ENCODE measurements around the gene ARPP21. TPM values are rescaled to one million over a fixed set of nuclear protein-coding genes. Genes with fewer than 3 reads are reported as not detected.
"Not testable (repeated sequence)": the region's sequence is repeated elsewhere in the genome, so short reads cannot be mapped to it uniquely, and the experiment has no call there.

ARPP21 gene
- total and polyA plus RNA-seq, 10 donors, result 0.07 to 0.39 (median 0.12) TPM; not detected in 7

DNA sequence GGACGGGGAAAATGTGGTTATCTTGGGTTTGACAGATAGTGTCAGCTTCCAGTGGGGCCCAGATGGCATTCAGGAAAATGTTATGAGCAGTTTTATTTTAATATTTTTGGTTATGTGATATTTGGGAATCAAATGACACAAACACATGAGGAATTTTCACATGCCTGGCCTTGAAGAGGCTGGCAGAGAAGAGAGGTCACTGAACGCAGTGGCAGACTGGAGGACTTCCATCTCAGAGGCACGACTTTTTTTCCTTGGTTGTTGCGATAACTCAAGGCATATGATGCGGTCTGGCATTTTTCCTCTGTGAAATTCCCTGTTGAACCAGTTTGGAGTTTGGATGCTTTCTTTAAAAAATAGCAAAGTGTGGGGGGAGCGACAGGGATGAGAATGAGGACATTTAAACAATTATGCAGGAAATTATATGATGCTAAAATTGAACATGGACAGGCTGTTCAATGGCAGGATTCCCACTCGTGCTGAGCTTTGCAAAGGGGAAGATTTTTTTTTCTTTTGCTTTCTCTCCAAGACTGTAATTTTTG is 36.9 kb upstream of the ARPP21 start:
- TF ChIP-seq POLR2A (IDR thresholded peaks at IDR 0.05) (no peak), POLR2AphosphoS5 (IDR thresholded peaks at IDR 0.05) (no peak)
- TF ChIP-seq, protein P1, sequence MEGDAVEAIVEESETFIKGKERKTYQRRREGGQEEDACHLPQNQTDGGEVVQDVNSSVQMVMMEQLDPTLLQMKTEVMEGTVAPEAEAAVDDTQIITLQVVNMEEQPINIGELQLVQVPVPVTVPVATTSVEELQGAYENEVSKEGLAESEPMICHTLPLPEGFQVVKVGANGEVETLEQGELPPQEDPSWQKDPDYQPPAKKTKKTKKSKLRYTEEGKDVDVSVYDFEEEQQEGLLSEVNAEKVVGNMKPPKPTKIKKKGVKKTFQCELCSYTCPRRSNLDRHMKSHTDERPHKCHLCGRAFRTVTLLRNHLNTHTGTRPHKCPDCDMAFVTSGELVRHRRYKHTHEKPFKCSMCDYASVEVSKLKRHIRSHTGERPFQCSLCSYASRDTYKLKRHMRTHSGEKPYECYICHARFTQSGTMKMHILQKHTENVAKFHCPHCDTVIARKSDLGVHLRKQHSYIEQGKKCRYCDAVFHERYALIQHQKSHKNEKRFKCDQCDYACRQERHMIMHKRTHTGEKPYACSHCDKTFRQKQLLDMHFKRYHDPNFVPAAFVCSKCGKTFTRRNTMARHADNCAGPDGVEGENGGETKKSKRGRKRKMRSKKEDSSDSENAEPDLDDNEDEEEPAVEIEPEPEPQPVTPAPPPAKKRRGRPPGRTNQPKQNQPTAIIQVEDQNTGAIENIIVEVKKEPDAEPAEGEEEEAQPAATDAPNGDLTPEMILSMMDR (IDR thresholded peaks at IDR 0.05 in 8 of 11, conservative IDR thresholded peaks at IDR 0.05 in 3 of 11), result no peak
- intact Hi-C loops (cut with DNase I; ENCODE audit: low total_unique reads), result no loop called here
- Histone ChIP-seq H3K4me3 (no peak overlapping the region), H3K4me1 (no peaks in the 10 kb centered on the region), H3K27me3 (replicated peaks in 1 of 7) (no peaks in the 10 kb centered on the region), H3K27ac (no peak overlapping the region), H3K9me3 (peaks cover 0 to 14% (median 0%) of the 10 kb centered on the region in 8 donors), H3K36me3 (no peaks in the 10 kb centered on the region)
- WGBS, 5 donors, result 61 to 79% (median 72%) methylated on average over 7 of the region's 7 CpGs
- DNase-seq, result no peak

DNA sequence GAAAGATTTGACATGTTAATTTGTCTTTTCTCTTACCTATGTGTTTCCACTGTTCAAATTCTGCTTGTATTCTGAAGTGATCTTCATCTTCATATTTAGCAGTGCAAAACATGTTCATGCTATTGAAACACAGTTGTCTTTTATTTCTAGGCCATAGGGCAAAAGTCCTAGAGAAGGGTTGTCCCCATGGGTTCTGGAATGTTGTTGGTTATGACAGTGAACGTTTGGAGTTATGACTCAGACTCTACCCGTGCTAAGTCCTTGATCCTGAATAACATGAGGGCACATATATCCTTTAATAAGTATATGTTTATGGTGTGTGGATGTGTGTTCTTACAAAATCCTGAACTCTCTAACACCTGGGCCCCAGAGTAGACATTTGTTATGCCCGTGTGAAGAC is 23.0 kb upstream of the ARPP21 start:
- H3K9me3 ChIP-seq, result peaks cover 0 to 6% (median 0%) of the 10 kb centered on the region in 8 donors
- no peaks in the 10 kb centered on the region for H3K4me1 ChIP-seq
- H3K27me3 ChIP-seq (replicated peaks in 1 of 7), result no peaks in the 10 kb centered on the region
- DNase-seq, result no peak
- H3K4me3 ChIP-seq, result no peak overlapping the region
- H3K27ac ChIP-seq, result no peak overlapping the region
- TF ChIP-seq POLR2A (IDR thresholded peaks at IDR 0.05) (no peak), POLR2AphosphoS5 (IDR thresholded peaks at IDR 0.05) (no peak)
- TF ChIP-seq, protein P1 (IDR thresholded peaks at IDR 0.05 in 8 of 11, conservative IDR thresholded peaks at IDR 0.05 in 3 of 11), result no peak
- H3K36me3 ChIP-seq, result no peaks in the 10 kb centered on the region
- intact Hi-C loops (cut with DNase I; ENCODE audit: low total_unique reads), result no loop called here
- WGBS, 5 donors, result 74 to 86% (median 80%) methylated on average over 3 of the region's 3 CpGs

DNA sequence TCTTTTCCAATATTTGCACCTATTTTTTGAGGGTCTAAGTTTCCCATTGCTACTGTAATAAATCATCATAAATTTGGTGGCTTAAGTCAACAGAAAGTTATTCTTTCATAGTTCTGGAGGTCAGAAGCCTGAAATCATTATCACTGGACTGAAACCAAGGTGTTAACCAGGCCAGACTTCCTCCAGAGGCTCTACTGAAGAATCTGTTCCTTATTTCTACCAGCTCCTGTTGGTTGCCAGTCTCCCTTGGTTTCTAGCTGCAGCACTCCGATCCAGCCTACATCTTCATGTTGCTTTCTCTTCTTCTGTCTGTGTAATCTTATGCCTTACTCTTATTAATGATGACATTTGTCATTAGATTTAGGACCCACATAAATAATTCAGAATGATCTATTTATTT is 22.0 kb upstream of the ARPP21 start:
- Histone ChIP-seq H3K9me3 (peaks cover 0 to 6% (median 0%) of the 10 kb centered on the region in 8 donors), H3K27me3 (replicated peaks in 1 of 7) (no peaks in the 10 kb centered on the region), H3K4me3 (no peak overlapping the region), H3K4me1 (no peaks in the 10 kb centered on the region), H3K27ac (no peak overlapping the region), H3K36me3 (no peaks in the 10 kb centered on the region)
- DNase-seq, result no peak
- WGBS, 5 donors, result 81 to 94% (median 87%) methylated on average over 1 of the region's 1 CpG
- TF ChIP-seq POLR2AphosphoS5 (IDR thresholded peaks at IDR 0.05) (no peak), POLR2A (IDR thresholded peaks at IDR 0.05) (no peak)
- TF ChIP-seq, protein P1 (IDR thresholded peaks at IDR 0.05 in 8 of 11, conservative IDR thresholded peaks at IDR 0.05 in 3 of 11), result no peak
- intact Hi-C loops (cut with DNase I; ENCODE audit: low total_unique reads), result no loop called here

DNA sequence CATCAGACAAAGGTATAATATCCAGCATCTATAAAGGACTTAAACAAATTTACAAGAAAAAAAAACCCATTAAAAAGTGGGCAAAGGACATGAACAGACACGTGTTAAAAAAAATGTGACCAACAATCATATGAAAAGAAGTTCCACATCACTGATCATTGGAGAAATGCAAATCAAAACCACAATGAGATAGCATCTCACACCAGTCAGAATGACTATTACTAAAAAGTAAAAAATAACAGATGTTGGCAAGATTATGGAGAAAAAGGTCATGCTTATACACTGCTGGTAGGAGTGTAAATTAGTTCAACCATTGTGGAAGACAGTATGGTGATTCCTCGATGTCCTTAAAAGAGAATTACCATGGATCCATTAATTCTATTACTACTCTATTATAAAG is 19.1 kb upstream of the ARPP21 start:
- H3K36me3 ChIP-seq; H3K4me1 ChIP-seq; H3K27me3 ChIP-seq (replicated peaks in 1 of 7); H3K9me3 ChIP-seq; H3K4me3 ChIP-seq; intact Hi-C loops (cut with DNase I; ENCODE audit: low total_unique reads); H3K27ac ChIP-seq; DNase-seq: not testable (repeated sequence)
- 59 to 79% (median 72%) methylated on average over 2 of the region's 2 CpGs for WGBS, 5 donors

DNA sequence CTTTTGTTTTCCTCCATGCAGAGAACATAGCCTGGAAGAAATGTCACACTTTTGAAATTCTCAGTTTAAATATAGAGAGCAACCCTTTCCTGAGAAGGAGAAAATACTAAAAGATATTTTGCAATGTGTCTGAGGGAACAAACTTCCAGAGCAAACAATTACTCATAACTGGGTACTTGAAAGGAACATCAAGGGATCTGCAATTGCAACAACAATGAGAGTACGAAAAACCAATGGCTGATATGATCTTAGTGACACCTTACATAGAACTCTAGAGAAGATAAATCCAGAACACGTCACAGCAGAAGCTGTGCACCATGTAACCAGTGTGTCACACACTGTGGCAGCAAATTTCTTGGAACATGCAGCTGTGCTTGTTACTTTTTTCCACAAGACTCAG is 14.6 kb upstream of the ARPP21 start:
- no peak for DNase-seq
- Histone ChIP-seq H3K27ac (no peak overlapping the region), H3K27me3 (replicated peaks in 1 of 7) (no peaks in the 10 kb centered on the region), H3K4me1 (no peaks in the 10 kb centered on the region), H3K9me3 (no peaks in the 10 kb centered on the region), H3K4me3 (no peak overlapping the region), H3K36me3 (no peaks in the 10 kb centered on the region)
- 72 to 80% (median 78%) methylated on average over 2 of the region's 2 CpGs for WGBS, 5 donors
- TF ChIP-seq, protein P1 (IDR thresholded peaks at IDR 0.05 in 8 of 11, conservative IDR thresholded peaks at IDR 0.05 in 3 of 11), result no peak
- TF ChIP-seq POLR2AphosphoS5 (IDR thresholded peaks at IDR 0.05), result no peak
- no peak for TF ChIP-seq POLR2A (IDR thresholded peaks at IDR 0.05)
- intact Hi-C loops (cut with DNase I; ENCODE audit: low total_unique reads), result no loop called here
